ENCODE results near the gene PTPRZ1.

PTPRZ1 gene

DNA sequence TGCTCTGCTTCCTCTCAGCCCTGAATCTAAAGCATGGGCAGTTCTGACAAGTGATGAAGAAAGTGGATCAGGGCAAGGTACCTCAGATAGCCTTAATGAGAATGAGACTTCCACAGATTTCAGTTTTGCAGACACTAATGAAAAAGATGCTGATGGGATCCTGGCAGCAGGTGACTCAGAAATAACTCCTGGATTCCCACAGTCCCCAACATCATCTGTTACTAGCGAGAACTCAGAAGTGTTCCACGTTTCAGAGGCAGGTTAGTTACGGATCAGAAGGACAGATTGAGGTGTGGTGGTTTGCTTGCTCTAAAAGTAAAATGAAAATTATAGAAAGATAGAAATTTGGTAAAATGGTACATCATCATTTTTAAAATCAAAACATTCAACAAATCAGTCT is 140.7 kb downstream of the PTPRZ1 start:
- Histone ChIP-seq H3K36me3 (ENCODE audit: low read depth) (no peaks in the 10 kb centered on the region), H3K9me3 (ENCODE audit: severe bottlenecking) (no peaks in the 10 kb centered on the region), H3K27ac (ENCODE audit: poor library complexity, severe bottlenecking) (no peak overlapping the region), H3K27me3 (ENCODE audit: insufficient read depth, poor library complexity, severe bottlenecking) (no peaks in the 10 kb centered on the region), H3K4me3 (ENCODE audit: severe bottlenecking) (no peak overlapping the region), H3K4me1 (ENCODE audit: insufficient read depth, poor library complexity, severe bottlenecking) (no peaks in the 10 kb centered on the region)
- DNase-seq (ENCODE audit: low spot score): no peak
- TF ChIP-seq, protein P1, sequence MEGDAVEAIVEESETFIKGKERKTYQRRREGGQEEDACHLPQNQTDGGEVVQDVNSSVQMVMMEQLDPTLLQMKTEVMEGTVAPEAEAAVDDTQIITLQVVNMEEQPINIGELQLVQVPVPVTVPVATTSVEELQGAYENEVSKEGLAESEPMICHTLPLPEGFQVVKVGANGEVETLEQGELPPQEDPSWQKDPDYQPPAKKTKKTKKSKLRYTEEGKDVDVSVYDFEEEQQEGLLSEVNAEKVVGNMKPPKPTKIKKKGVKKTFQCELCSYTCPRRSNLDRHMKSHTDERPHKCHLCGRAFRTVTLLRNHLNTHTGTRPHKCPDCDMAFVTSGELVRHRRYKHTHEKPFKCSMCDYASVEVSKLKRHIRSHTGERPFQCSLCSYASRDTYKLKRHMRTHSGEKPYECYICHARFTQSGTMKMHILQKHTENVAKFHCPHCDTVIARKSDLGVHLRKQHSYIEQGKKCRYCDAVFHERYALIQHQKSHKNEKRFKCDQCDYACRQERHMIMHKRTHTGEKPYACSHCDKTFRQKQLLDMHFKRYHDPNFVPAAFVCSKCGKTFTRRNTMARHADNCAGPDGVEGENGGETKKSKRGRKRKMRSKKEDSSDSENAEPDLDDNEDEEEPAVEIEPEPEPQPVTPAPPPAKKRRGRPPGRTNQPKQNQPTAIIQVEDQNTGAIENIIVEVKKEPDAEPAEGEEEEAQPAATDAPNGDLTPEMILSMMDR (IDR thresholded peaks at IDR 0.05; ENCODE audit: poor library complexity, severe bottlenecking): no peak
- ATAC-seq (ENCODE audit: low read depth): no peak

GRCh38 chr7:122014697-122015096 is 141.7 kb downstream of the PTPRZ1 start:
- Histone ChIP-seq H3K36me3 (ENCODE audit: low read depth) (no peaks in the 10 kb centered on the region), H3K9me3 (ENCODE audit: severe bottlenecking) (no peaks in the 10 kb centered on the region), H3K27ac (ENCODE audit: poor library complexity, severe bottlenecking) (no peak overlapping the region), H3K4me1 (ENCODE audit: insufficient read depth, poor library complexity, severe bottlenecking) (no peaks in the 10 kb centered on the region), H3K4me3 (ENCODE audit: severe bottlenecking) (no peak overlapping the region), H3K27me3 (ENCODE audit: insufficient read depth, poor library complexity, severe bottlenecking) (no peaks in the 10 kb centered on the region)
- TF ChIP-seq, protein P1 (IDR thresholded peaks at IDR 0.05; ENCODE audit: poor library complexity, severe bottlenecking): peak; percentile 46
- ATAC-seq (ENCODE audit: low read depth) (no peak), DNase-seq (ENCODE audit: low spot score) (no peak)

DNA sequence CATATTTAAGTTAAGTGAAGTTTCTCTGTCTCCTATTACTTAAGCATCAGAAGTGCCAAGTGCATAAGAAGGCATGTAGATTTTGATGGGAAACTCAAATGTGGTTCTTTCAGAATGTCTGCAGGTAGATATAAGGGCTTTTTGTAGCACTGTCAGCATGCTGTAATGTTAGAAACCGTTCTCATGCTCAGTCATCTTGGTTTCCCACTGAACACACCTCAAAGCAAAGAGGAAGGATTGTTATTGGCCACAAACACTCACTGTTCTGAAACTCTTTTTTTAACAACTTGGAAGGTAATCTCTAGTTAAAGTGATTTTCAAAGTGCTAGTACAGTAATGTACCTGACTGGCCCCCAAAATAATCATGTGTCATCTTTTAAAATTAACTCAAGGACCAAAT is 145.1 kb downstream of the PTPRZ1 start:
- TF ChIP-seq, protein P1 (IDR thresholded peaks at IDR 0.05; ENCODE audit: poor library complexity, severe bottlenecking): no peak
- Histone ChIP-seq H3K9me3 (ENCODE audit: severe bottlenecking) (no peaks in the 10 kb centered on the region), H3K27ac (ENCODE audit: poor library complexity, severe bottlenecking) (no peak overlapping the region), H3K4me3 (ENCODE audit: severe bottlenecking) (no peak overlapping the region), H3K36me3 (ENCODE audit: low read depth) (no peaks in the 10 kb centered on the region), H3K4me1 (ENCODE audit: insufficient read depth, poor library complexity, severe bottlenecking) (no peaks in the 10 kb centered on the region), H3K27me3 (ENCODE audit: insufficient read depth, poor library complexity, severe bottlenecking) (no peaks in the 10 kb centered on the region)
- ATAC-seq (ENCODE audit: low read depth) (no peak), DNase-seq (ENCODE audit: low spot score) (no peak)

- H3K4me3 ChIP-seq (ENCODE audit: severe bottlenecking): no peak overlapping the region
- no peaks in the 10 kb centered on the region for H3K4me1 ChIP-seq (ENCODE audit: insufficient read depth, poor library complexity, severe bottlenecking)
- no peaks in the 10 kb centered on the region for H3K27me3 ChIP-seq (ENCODE audit: insufficient read depth, poor library complexity, severe bottlenecking)
- no peak for DNase-seq (ENCODE audit: low spot score)
- no peak for ATAC-seq (ENCODE audit: low read depth)
- H3K9me3 ChIP-seq (ENCODE audit: severe bottlenecking): no peaks in the 10 kb centered on the region
- TF ChIP-seq, protein P1 (IDR thresholded peaks at IDR 0.05; ENCODE audit: poor library complexity, severe bottlenecking): no peak
- H3K27ac ChIP-seq (ENCODE audit: poor library complexity, severe bottlenecking): no peak overlapping the region
- H3K36me3 ChIP-seq (ENCODE audit: low read depth): no peaks in the 10 kb centered on the region
These were observed 154.1 kb downstream of the PTPRZ1 start for GRCh38 chr7:122027058-122027457.

DNA sequence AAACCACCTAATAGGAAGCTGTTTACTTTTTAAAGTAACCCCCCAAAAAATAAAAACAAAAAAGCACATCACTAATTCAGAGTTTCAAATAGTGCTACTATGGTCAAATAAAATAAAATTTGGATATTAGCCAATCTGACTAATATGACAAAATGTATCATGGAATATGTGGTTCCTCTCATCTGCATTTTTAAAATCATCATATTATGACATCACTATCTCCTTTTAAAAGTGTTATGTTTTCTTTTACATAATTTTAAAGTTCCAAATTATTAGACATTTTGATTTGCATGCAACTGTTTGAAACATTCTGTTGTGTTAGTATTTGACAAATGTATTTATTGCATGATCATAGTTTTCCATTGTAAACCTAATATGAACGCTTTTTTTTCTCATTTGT is 160.7 kb downstream of the PTPRZ1 start:
- TF ChIP-seq, protein P1 (IDR thresholded peaks at IDR 0.05; ENCODE audit: poor library complexity, severe bottlenecking): no peak
- H3K4me3 ChIP-seq (ENCODE audit: severe bottlenecking): no peak overlapping the region
- no peaks in the 10 kb centered on the region for H3K4me1 ChIP-seq (ENCODE audit: insufficient read depth, poor library complexity, severe bottlenecking)
- no peaks in the 10 kb centered on the region for H3K36me3 ChIP-seq (ENCODE audit: low read depth)
- no peaks in the 10 kb centered on the region for H3K9me3 ChIP-seq (ENCODE audit: severe bottlenecking)
- DNase-seq (ENCODE audit: low spot score) (no peak), ATAC-seq (ENCODE audit: low read depth) (no peak)
- no peaks in the 10 kb centered on the region for H3K27me3 ChIP-seq (ENCODE audit: insufficient read depth, poor library complexity, severe bottlenecking)
- no peak overlapping the region for H3K27ac ChIP-seq (ENCODE audit: poor library complexity, severe bottlenecking)

Data from RWPE2 (cell line).